ENCODE results near the gene EPHA7.

Gene EPHA7

DNA sequence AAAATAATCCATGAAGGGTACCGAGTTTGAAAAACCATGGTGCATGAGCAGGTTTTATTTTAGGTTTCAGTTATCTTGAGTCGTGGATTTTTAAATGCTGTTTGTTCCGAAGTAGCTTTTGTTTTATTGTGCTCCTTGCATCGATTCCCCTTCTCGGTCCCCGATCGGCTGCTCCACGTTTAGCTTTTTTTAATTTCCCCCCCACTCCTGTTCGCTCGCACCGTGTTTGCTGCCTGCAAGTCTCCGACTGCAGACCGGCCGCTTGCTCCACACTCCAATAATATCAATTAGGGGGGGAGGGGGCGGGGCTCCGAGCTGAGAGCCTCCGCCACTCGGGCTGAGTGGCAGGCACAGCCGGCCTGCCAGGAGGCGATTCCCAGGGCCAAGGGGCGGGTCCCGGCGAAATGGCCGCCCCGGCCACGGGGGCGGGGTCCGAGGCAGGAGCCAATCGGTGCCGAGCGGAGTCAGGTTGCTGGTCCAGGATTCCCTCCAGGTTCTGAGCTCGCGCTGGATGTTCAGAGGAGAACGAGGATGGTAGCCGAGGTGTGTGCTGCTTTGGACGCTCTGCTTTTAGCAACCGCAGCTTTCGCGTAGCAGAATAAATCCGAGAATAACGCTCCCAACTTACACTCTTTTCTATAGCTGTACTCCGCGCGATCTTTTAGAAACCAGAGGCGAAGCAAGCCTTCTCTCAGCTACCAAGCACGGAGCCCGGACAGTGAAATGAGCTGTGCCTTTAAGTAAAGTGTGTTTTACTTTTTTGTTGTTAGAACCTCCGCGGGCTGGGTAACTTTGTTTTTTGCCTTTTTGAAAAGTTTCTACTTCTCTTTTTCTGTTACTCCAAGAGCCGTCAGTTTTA lies at the start of gene EPHA7:
Gene EPHA7, minus strand, starts transcription at position 256 of the 859 bp plus-strand sequence. Its CDS starts 218 bp downstream, at position 38.
- no peak for DNase-seq (ENCODE audit: low read depth)

DNA sequence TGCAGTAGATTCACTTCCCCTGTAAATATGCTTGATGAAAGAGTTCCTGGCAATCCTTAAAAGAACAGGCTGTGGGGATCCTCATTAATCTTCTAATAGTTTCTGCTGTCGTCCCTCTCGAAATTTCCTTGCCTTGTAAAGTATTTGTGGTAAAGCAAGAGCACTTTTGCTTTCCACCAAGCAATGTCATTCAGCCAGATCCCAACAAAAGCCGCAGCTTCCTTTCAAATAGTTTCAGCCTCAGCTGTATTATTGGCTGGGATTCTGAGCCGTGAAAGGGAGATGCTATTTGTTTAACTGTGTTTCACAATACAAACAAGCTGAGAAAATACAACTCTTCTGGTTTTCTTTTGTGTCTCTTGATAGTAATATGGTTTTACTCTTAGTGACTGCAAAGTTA lies 48.9 kb upstream of the EPHA7 start:
- DNase-seq (ENCODE audit: low read depth) = no peak

DNA sequence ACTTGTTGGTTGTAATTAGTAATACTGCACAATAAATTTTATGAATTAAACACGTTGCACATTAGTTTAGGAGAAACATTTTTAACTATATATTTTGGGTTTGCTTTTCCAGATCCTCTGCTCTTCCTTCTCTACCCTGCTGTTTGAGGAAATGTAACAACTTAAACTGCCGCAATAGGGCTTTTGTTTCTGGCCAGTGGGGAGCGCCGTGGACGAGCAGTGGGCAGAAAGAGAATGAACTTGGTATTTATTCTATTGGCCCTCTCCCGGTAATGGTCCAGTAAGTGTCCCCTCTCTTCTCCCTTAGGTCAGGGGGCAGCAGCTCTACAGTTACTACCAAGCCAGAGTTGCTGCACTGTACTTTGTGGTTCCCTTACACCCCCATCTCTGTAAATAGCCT lies 35.2 kb upstream of the EPHA7 start:
- DNase-seq (ENCODE audit: low read depth) = no peak

DNA sequence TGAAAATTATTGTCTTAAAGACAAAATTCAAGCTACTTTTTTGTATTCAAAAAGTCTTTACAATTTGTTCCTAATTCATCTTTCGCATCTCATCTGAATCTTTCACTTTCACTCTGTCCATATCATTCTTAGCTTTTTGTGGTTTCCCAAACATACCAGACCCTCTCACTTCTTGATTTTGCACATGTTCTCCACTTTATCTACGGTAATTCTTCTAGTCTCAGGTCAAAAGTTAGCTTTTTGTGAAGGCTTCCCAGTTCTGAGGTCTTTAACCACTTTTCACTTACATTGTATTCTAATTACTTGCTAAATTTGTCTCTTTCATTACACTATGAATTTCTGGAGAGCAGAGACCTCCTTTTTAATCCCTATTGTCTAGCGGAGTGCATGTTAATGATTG lies 34.6 kb upstream of the EPHA7 start:
- DNase-seq (ENCODE audit: low read depth) = no peak

DNA sequence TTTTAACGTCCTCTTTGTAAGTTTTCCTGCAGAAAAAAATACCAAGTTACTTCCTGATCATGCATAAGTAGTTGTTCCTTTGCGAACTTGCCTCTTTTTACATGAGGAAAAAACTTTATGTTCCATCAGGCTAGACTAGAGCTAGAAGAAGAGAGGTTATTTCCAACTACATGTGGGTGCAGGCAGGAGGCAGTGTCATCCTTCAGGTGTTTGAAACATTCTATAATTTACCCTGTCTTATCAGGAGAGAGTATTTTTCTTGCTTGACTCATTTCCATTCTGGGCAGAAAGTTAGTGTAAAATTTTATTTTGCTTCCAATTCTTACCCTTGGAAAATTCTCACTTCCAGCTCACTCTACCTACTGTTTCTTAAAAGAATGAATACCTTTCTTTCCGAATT lies 28.5 kb upstream of the EPHA7 start:
- DNase-seq (ENCODE audit: low read depth) = no peak

DNA sequence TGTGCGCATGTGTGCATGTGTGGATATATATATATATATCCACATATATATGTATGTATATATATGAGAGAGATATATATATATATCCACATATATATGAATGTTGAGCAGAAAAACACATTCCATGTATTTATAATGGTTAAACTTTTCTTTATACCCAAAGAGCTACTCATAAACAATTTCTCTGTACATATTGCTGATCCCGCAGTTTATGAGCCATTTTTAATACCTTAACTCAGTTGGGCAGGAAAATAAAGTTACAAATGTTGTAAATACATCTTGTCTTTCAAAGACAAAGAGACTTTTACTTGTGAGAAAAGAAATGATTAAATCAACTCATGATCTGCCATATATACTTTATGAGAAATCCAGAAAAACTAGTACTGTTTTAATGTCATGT lies 18.1 kb upstream of the EPHA7 start:
- DNase-seq (ENCODE audit: low read depth) = no peak

DNA sequence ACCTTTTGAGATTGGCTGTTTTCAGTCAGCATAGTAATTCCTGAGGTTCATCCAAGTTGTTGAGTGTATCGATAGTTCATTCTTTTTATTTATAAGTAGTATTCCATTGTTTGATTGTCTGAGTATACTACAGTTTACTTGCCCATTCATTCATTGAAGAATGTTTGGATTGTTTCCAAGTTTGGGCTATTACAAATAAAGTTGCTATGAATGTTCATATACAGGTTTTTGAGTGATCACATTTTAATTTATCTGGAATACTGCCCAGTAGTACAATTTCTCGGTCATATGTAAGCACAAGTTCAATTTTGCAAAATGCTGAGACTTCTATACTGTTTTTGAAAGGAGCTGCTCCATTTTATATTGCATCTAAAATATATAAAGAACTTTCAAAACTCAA lies 14.2 kb upstream of the EPHA7 start:
- no peak for DNase-seq (ENCODE audit: low read depth)

DNA sequence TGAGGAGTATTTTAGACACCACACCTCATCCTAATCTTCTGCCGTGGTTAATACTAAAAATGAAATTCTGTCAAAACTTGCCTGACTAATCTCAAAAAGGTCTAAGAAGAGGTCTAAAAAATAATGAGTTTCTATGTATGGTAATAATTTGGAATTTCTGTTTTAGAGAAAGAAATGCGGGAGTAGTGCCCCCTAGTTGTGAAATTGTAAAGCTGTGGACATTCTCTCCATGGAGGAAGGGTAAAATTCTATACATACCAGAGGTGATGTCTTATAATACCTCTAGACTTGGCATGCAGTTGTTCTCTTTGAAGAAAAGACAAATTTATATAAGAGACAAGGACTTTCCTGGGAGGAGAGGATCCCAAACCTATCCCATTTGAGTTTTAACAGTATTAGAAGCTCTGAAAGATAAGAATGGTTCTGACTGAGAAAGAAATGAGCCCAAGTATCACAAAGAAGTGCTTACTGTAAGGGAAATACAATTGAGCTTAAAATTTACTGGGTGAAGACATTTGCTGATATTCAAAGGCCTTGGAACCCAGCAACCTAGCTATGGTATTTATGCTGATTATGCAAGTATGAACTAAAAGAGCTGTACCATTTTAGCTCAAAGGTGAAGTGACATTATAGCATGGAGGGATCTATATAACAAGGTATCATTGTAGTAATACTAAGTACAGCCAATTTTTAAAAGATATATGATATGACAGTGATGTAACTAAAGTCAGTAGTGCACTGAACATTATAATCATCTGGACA lies 5.1 kb upstream of the EPHA7 start:
- DNase-seq (ENCODE audit: low read depth) = no peak

DNA sequence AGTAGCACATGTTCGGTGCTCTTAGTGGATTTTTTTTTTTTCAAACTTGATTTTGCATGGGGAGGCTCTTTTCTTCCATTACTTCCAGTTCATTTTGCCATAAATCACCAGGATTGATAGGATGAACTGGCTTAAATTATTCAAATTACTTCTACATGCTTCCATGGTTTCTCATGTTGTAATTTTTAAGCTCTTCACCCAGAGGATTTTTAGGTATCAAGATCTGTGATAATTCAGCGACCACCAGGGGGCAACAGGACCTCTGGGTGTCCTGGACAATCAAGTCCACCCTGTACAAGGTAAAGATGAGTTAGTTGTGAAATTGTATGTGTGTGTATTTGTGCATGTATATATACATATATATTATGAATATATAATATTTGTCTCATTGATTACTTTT lies 4.2 kb upstream of the EPHA7 start:
- DNase-seq (ENCODE audit: low read depth) = no peak

DNA sequence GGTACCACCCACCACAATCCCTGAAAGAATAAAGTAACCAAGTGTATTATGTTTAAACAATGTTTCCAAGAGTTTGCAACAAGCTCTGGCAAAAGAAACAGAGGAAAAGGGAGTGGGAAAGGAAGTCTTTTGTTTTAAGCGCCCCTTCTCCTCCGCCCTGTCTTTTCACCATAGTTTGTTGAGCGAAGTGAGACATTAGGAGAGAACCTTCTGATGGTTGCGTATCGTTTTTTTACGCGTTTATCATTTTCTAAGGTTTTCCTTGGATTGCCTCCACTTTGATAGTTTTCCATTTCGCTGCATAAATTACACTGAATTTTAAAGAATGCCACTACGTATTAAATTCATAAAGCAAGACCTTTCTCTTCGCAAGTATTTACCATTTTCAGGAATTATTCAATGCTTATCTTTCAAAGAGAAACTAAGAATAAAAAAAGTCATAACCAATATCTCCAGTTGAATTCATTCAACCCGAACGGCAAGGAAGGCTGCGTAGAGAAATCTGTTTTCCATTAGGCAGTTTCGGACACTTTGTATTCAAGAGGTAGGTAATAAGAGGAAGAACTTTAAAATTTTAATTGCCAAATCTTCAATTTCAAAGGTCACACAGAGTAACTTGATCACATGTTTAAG lies 920 bp upstream of the EPHA7 start:
- DNase-seq (ENCODE audit: low read depth) = no peak

DNA sequence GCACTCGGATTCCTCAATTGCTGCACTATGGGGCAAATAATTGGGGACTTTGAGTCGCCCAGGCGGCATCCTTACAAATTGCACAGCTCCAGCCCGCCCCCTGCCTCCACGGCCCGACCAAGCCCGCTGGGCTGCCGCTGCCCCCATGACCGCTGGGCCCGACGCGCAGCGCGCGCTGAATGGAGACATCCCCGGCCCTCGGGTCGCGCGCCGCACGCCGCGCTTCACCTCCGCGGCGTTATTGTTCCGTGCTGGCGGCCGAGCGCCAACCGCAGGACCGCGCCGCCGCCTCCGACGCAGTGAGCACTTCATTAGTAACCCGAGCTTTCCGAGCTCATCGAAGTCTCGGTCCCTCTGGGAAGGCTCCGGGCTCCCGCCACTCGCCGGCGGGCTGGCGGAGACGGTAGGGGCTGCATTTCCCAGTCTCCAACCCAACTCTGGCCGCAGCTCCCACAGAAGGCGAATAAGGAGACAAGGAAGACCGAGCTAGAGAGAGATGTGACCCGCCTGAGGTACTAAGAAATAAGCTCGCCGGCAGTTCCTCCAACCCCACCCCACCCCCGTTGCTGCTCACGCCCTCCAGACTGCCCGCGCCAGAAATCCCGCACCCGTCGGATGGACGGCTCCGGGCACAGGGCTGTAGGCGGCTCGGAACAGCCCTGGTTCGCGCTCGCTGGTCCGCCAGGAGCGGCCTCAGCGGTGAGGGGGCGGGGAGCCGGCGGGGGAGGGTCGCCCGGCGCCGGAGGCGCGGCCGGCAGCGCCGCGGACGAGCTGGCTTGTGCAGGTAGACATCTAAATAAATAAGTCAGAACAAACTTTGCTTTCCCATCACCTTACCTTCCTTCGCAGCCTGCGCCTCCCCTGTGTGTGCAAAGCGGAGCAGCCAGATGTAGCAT lies 703 bp downstream of the EPHA7 start:
- no peak for DNase-seq (ENCODE audit: low read depth)

DNA sequence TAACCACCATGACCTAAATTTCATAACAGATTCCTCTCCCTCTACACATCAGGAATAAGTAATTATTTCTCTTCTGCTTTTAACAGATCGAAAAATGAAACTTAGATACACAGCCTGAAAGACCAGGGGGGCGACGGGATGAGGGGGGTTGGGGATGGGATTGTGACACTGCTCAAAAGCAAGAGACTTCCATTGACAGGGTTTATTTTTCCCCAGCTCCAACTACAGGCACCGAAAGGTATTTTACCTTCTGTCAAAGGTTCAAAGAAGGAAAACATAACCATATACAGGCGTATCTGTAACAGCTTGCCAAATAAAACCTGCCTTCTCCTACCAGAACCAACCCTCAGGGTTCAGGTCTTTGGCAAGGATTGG lies 1.3 kb downstream of the EPHA7 start:
- DNase-seq (ENCODE audit: low read depth) = no peak

DNA sequence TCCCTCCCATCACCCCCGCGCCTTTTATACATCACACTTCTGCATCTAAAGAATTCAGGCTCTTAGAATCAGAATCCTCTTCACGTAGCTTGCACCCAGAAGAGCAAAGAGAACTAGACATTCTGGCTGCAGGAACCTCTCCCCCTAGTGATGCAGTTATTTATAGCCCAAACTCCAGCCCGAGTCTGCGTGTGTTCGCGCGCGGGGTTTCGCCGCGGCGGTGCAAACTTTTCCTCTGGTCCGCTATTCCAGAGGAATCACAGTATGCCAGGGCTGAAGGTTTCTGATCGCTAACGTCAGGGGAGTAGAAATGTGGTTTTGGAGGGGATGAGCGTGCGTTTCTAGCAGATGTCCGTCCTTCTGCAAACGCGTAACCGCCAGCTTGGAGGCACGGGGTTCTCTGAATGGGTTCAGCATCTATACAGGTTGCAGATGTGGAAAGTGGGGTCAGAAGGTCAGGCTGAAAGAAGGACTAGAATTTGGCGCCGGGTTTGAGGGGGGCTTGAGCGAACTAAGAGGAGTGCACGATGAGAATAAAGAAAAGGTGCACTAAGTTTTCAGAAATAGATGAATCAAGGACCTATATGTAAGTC lies 1.8 kb downstream of the EPHA7 start:
- DNase-seq (ENCODE audit: low read depth) = no peak

DNA sequence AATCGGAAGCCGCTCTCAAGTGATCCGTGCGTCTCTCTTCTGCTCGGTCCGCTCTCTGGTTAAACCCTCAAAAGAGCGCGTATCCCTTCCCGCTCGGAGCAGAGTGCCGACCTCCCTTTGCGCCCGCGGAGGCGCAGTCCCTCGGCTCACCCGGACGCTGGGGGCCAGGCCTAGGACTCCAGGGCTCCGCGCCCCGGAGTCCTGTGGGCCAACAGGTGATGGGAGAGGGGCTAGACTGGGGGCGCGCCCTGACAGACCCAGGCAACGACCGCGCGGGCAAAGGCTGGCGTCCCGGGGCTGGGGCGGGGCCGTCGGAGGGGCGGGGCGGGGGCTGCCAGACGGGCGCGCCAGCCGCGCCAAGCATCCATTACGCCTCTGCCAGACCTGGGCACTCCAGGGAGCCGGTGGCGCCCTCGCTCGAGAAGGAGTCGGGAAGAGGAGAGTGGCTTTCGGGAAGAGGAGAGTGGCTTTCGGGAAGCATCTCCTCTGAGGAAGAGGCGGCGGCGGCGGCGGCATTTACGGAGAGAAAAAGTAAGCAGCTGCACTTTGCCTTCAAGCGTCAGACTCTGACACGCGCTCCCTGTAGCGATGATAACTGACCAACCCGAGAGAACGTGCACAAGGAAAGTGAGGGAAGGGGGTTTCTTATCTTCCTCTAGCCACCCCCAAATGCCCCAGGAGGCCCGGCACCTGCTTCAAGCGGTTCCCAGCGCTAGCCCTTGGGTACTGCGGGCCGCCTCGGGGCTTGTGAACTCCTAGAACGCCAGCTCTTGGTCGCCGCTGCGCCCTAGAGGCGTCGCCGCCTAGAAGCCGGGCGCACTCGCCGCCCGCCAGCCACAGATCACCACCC lies 2.6 kb downstream of the EPHA7 start:
- DNase-seq (ENCODE audit: low read depth) = no peak

DNA sequence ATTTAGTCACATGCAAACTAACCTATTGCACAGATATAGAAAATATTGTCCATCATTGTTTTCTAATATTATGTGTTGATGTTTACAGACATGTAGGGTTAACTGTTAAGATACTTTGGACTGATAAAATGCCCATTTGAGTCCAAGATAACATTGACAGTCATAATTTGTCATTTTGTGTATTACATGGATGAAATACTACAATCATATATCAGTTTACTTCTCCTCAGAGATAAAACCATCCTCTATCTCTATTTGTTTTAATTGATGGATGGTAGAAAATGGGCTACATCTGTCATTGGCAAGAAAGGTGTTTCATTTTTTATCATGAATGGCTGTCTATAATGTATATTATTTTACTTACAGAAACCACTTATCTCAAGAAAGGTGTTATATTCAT lies 6.2 kb downstream of the EPHA7 start:
- no peak for DNase-seq (ENCODE audit: low read depth)

DNA sequence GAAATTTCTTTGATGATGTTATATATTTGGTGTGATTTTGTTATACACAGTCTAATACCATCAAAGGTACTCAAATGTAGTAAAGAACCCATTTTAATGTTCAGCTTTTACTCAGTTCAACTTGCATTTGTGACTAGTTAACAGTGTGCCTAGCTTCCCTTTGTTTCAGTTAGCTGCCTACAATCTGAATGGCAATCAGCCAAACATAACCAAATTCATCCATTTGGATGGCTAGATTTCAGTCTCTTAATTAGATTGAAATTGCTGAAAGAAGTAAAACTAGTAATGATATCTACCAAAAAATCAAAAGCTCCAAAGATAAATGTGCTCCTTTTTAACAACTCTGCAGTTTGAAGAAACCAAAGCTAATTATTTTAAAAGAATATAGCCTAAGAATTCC lies 6.9 kb downstream of the EPHA7 start:
- DNase-seq (ENCODE audit: low read depth) = no peak

DNA sequence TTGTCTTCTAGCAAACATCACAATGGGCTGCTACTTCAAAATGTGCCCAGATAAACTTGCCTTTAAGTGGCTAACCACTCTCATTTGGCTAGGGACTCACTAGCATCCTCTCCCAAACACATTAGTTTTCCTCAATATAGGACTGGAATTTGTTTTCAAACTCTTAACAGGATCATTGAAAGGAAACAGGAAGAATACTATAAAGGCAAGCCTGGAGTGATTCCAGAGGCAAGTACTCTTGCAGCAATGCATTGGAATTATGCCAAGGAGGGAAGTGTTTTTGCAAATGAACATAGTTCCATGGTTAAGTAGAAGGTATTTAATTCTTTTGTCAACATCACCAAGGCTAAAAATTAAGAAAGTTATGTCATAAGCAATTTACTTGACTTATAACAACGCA lies 12.2 kb downstream of the EPHA7 start:
- DNase-seq (ENCODE audit: low read depth) = no peak

DNA sequence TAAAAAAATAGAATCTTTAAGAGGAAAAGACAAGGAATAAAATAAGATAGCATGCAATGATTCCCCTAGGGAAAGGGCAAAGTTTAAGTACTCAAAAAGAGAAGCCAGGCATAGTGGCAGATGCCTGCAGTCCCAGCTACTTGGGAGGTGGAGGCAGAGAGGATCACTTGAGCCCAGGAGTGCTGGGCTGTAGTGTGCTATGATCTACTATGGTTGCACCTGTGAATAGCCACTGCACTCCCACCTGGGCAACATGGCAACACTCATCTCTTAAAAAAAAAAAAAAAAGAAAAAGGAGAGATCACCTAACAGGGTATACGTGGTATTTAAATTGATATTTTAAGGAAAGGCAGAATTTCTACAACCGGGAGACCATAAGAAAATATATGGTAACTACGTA lies 16.0 kb downstream of the EPHA7 start:
- DNase-seq (ENCODE audit: low read depth) = no peak

DNA sequence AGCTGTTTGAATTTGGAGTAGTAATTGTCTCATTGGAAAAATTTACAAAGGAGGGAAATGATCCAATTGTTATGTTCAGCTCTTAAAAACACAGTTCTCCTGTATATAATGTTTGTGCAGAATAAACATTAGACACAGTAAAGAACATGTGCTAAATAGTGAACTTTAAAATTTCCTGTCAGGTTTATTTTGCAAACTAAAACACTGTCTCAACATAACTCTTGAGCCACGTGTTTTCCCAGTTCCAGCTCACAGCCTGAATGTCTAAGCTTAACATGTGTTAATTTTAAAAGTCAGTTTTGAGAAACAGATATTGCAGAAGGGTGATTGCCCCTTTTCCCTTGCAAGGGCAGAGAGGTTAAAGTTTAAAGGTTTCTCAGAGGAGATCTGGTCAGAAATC lies 20.6 kb downstream of the EPHA7 start:
- DNase-seq (ENCODE audit: low read depth) = no peak

DNA sequence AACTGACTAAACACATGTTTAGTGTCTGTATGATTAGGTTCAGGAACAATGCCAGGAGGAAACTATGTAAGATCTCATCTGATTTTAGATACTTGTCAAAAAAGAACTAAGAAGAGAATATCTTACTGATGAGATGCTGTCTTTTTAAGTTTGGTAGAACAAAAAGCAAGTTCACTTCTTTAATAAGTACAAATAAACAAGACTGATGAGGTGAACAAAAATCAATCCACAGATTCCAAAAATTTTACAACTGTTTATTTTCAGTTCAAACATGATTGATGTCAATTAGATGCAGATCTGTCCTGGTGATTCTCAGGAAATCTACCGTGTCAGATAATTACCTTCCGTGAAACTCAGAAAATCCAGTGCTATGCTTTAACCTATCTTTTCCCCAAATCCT lies 24.9 kb downstream of the EPHA7 start:
- DNase-seq (ENCODE audit: low read depth) = no peak

Data from stimulated activated CD4-positive, alpha-beta T cell treated with anti-CD3 and anti-CD28 coated beads, Interleukin-2, amount 100 ng/mL, for 4 hours (primary cell).